ENCODE measurements around the gene TUT4. TPM values are rescaled to one million over a fixed set of nuclear protein-coding genes. Genes with fewer than 3 reads are reported as not detected.
"Not testable (repeated sequence)": the region's sequence is repeated elsewhere in the genome, so short reads cannot be mapped to it uniquely, and the experiment has no call there.

Gene TUT4
- total and polyA plus RNA-seq, 2 donors from 2014 or later = 19.7 to 47.8 TPM

- no peaks in the 10 kb centered on the region for H3K27me3 ChIP-seq (ENCODE audit: control insufficient read depth, insufficient read depth, low read length)
- FAIRE-seq (no peak), DNase-seq (no peak)
- H3K4me1 ChIP-seq (ENCODE audit: control insufficient read depth in 2 of 3, insufficient read depth in 2 of 3, low read depth in 1 of 3, low read length in 3 of 3) = no peaks in the 10 kb centered on the region
- intact Hi-C loops (cut with DNase I) = no loop called here
- H3K27ac ChIP-seq (ENCODE audit: low read depth in 2 of 2, low read length in 2 of 2) = no peak overlapping the region
- H3K9me3 ChIP-seq (ENCODE audit: control insufficient read depth in 2 of 3, insufficient read depth in 1 of 3, low read length in 3 of 3) = no peaks in the 10 kb centered on the region
- no peaks in the 10 kb centered on the region for H3K36me3 ChIP-seq (ENCODE audit: control insufficient read depth in 2 of 3, insufficient read depth in 3 of 3, low read length in 3 of 3)
- no peak for TF ChIP-seq CTCF (IDR thresholded peaks at IDR 0.05; ENCODE audit: borderline replicate concordance, extremely low read depth, insufficient read depth)
- no peak overlapping the region for H3K4me3 ChIP-seq (ENCODE audit: low read length in 3 of 3)
- H3K9ac ChIP-seq (ENCODE audit: low read length in 3 of 3) = no peak overlapping the region
Measured at GRCh38 chr1:52582116-52582696, 29.3 kb upstream of the TUT4 start.

GRCh38 chr1:52580283-52580682 is 27.4 kb upstream of the TUT4 start:
- Histone ChIP-seq H3K36me3 (ENCODE audit: control insufficient read depth in 2 of 3, insufficient read depth in 3 of 3, low read length in 3 of 3) (no peaks in the 10 kb centered on the region), H3K4me1 (ENCODE audit: control insufficient read depth in 2 of 3, insufficient read depth in 2 of 3, low read depth in 1 of 3, low read length in 3 of 3) (no peaks in the 10 kb centered on the region), H3K27me3 (ENCODE audit: control insufficient read depth, insufficient read depth, low read length) (no peaks in the 10 kb centered on the region), H3K9me3 (ENCODE audit: control insufficient read depth in 2 of 3, insufficient read depth in 1 of 3, low read length in 3 of 3) (no peaks in the 10 kb centered on the region), H3K9ac (ENCODE audit: low read length in 3 of 3) (no peak overlapping the region), H3K27ac (ENCODE audit: low read depth in 2 of 2, low read length in 2 of 2) (no peak overlapping the region), H3K4me3 (ENCODE audit: low read length in 3 of 3) (no peak overlapping the region)
- intact Hi-C loops (cut with DNase I) = no loop called here
- no peak for FAIRE-seq
- no peak for TF ChIP-seq CTCF (IDR thresholded peaks at IDR 0.05; ENCODE audit: borderline replicate concordance, extremely low read depth, insufficient read depth)
- DNase-seq = no peak

- TF ChIP-seq CTCF (IDR thresholded peaks at IDR 0.05; ENCODE audit: borderline replicate concordance, extremely low read depth, insufficient read depth) = no peak
- Histone ChIP-seq H3K27me3 (ENCODE audit: control insufficient read depth, insufficient read depth, low read length) (no peaks in the 10 kb centered on the region), H3K4me3 (ENCODE audit: low read length in 3 of 3) (no peak overlapping the region), H3K27ac (ENCODE audit: low read depth in 2 of 2, low read length in 2 of 2) (no peak overlapping the region), H3K9ac (ENCODE audit: low read length in 3 of 3) (no peak overlapping the region), H3K36me3 (ENCODE audit: control insufficient read depth in 2 of 3, insufficient read depth in 3 of 3, low read length in 3 of 3) (no peaks in the 10 kb centered on the region), H3K4me1 (ENCODE audit: control insufficient read depth in 2 of 3, insufficient read depth in 2 of 3, low read depth in 1 of 3, low read length in 3 of 3) (no peaks in the 10 kb centered on the region), H3K9me3 (ENCODE audit: control insufficient read depth in 2 of 3, insufficient read depth in 1 of 3, low read length in 3 of 3) (no peaks in the 10 kb centered on the region)
- FAIRE-seq = no peak
- no peak for DNase-seq
- intact Hi-C loops (cut with DNase I) = no loop called here
Measured at GRCh38 chr1:52579415-52579814, 26.5 kb upstream of the TUT4 start.

- FAIRE-seq; H3K27ac ChIP-seq (ENCODE audit: low read depth in 2 of 2, low read length in 2 of 2): not testable (repeated sequence)
Measured at GRCh38 chr1:52578066-52578465, 25.2 kb upstream of the TUT4 start.

More at GRCh38 chr1:52578066-52578465, 25.2 kb upstream of the TUT4 start:
- H3K4me3 ChIP-seq (ENCODE audit: low read length in 3 of 3); H3K9ac ChIP-seq (ENCODE audit: low read length in 3 of 3); H3K27me3 ChIP-seq (ENCODE audit: control insufficient read depth, insufficient read depth, low read length); H3K36me3 ChIP-seq (ENCODE audit: control insufficient read depth in 2 of 3, insufficient read depth in 3 of 3, low read length in 3 of 3); H3K9me3 ChIP-seq (ENCODE audit: control insufficient read depth in 2 of 3, insufficient read depth in 1 of 3, low read length in 3 of 3); intact Hi-C loops (cut with DNase I); H3K4me1 ChIP-seq (ENCODE audit: control insufficient read depth in 2 of 3, insufficient read depth in 2 of 3, low read depth in 1 of 3, low read length in 3 of 3); DNase-seq: not testable (repeated sequence)

Measured in kidney (tissue), 14 donors.